Stimulated activated CD8-positive, alpha-beta memory T cell treated with anti-CD3 and anti-CD28 coated beads, Interleukin-15, amount 100 ng/mL, for 1 hour (primary cell): ENCODE measurements around the gene PTPRU.

Source experiments
- DNase-seq: peaks from one replicate; pipeline ENCODE4 v3.0.0-alpha.2; 2020; ENCODE audit warnings: low read depth

PTPRU gene

DNA sequence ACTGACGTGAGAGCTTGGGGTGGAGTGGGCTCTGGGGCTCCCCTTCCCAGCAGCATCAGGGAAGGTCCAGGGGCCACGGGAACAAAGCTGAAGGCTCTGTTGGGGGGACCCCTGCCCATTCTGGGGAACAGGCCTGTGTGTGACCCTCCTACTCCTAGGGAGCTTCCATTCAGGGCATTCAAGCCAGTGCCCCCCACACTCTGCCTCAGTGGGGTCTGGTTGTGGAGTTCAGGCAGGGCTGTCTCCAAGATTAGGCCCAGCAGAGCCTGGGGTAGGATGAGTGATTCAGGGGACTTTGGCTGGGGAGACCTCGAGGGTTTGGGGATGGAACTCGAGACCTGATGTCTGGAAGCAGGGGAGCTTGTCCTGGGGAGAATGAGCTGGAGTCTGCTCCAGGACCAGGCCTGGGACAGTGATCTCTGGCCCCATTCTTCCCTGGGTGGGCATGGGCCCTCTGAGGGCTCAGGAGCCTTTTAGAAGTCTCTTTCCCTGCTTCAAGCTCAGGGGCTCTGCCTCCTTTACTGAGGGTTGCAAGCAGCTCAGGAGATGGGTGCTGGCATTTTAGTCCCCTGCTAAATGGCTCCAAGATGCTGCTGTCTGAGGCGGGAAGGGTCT, 81.7 kb downstream of the PTPRU start:
- no peak for DNase-seq

DNA sequence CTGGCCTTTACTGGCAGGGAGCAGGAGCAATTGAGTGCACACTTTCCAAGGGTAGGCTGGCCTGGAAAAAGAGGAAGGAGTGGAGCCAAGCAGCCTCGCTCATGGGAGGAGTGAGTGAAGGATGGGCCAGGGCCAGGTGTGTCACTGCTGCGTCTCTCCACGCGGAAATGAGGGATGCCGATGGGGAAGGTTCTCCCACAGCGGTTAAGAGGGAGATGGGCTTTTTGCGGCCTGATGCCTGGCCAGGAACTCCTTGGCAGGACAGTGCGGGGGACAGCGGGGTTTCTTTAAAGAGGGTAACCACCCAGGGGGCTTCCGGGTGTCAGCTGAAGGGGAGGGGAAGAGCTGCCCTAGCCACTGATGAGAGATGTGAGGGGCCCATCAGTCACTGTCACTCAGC, 82.4 kb downstream of the PTPRU start:
- DNase-seq = no peak

DNA sequence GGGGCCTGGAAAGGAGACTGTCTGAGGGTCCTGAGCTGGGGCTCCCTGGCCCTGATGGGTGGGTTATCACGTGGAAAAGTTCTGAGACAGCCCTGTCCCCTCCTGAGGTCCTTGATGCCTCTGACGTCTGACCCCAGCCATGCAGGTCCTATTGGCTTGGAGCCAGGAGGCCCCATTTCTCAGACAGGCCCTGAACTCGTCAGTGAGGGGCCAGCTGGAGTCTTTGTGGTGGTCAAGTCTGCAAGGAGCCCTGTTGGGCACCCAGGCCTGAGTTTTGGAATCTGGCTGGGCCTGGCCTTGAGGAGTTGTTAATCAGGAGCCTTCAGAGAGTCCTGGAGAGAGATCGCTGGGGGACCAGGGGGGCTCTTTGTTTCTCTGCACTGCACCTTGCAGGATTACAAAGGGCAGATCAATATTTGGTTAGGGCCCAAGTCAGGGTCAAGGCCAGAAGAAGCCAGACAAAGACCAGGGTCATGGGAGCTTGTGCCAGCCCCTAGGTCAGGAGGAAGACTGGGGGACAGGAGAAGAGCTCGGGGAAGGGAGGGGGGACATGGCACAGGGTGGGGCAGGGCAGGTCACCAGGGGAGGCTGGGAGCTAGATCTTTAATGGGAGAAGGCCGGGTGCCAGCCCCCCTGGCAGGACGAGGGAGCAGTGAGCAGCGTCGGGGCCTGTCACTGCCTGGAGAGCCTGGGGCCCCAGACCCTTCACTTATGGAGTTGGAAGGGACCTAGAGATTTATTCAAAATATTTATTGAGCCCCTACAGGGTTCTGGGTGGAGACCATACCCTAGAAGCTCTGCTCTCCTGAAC, 83.2 kb downstream of the PTPRU start:
- DNase-seq = no peak

DNA sequence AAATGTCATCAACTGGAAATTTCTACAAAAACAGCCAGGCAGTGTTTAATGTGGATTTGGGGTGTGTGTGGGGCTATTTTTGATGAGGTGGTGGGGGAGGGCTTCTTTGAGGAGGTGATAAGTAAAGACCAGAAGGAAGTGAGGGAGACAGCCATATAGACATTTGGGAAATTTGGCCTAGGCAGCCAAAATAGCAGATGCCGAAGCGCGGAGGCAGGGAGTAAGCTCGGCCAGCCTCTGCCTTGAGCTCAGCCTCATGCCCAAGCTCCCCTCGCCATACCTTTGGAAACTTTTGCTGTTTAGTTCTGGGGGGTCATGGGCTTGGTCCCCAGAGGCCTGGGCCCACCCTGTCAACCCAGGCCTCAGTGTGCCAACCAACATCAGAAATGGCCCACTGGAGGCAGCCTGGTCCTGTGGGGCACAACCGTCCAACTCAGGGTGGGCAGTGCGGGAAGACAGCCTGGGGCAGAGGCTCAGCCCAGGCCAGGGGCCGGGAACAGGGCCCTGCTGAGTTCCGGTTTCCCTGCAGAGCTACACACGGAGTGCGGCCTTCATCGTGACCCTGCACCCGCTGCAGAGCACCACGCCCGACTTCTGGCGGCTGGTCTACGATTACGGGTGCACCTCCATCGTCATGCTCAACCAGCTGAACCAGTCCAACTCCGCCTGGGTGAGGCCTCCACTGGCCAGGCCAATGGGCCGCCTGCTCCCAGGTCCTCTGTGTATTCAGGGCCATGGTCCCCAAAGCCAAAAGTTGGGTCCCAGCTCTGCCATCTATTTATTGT, 84.0 kb downstream of the PTPRU start:
- no peak for DNase-seq

DNA sequence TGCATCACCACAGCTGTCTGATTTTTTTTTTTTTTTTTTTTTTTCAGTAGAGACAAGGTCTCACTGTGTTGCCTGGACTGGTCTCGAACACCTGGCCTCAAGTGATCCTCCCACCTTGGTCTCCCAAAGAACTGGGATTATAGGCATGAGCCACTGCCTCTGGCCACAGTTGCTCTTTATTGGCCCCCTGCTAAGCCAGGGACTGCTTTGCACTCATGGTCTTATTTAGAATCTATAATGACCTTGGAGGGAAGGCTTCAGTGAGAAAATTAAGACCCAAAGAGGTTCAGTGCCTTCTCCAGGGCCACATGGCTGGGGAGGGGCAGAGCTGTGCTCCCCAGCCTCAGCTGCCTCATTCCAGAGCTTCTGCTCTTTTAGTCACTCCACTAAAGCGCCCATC, 84.9 kb downstream of the PTPRU start:
- DNase-seq = no peak

DNA sequence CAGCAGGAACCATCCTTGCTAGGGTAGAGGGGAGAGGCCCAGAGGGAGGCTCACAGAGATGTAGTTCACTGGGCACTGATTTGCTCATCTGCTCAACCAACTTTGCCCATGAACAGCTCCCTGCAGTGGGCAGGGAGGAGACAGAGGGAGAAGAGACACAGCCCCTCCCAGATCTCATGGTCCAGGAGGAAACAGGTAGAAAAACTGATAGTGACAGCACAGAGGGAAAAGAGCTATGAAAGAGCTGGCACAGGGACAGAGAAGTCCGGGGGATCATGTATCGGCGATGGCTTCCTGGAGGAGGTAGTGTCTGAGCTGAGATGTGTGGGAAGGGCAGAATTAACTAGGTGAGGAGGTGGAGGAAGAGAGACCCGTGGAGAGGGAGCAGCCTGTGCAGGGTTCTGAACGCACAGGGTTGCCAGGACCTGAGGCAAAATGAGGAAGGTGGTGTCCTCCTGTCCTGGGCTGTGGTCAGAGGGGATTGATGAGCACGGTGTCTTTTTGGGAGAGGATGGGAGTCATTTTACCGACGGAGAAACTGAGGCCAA, 85.9 kb downstream of the PTPRU start:
- DNase-seq = no peak

DNA sequence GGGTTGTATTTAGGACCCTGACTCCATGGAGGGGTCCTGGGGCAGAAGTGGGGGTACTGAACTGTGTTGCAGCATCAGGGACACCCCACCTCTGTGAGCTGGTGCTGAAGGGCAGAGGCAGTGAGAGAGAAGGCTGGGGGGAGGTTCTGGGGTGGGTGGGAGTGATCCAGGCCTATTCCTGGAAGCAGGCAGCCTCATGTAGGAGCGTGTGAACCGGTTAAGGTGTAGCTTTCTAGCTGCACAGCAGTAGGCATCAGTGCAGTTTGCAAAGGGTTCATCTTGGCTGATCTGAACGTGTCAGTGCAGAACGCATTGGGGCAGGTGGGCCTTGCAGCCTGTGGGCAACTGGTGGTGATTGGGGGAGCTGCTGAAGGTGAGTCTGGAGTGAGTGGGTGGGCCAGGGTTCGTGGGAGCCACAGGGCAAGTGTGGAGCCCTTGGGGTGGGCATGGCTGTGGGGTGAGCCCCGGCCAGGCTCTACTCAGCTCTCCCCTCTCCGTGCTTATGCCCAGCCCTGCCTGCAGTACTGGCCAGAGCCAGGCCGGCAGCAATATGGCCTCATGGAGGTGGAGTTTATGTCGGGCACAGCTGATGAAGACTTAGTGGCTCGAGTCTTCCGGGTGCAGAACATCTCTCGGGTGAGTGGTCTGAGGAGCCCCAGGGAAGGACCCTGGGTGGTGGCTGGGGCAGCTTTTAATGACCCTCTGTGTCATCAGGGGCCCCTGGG, 86.7 kb downstream of the PTPRU start:
- no peak for DNase-seq

DNA sequence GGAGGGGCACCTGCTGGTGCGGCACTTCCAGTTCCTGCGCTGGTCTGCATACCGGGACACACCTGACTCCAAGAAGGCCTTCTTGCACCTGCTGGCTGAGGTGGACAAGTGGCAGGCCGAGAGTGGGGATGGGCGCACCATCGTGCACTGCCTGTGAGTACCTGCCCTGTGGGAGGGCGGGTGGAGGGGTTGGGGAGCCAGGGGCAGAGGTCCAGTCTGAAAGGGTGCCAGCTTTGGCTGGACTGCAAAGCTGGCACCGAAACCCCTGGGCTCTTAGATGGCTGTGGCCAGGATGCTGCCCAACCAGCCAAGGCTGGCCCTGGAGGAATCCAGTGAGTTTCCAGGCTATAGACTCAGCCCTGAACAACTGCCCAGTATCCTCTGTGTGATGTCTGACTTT, 87.3 kb downstream of the PTPRU start:
- no peak for DNase-seq

DNA sequence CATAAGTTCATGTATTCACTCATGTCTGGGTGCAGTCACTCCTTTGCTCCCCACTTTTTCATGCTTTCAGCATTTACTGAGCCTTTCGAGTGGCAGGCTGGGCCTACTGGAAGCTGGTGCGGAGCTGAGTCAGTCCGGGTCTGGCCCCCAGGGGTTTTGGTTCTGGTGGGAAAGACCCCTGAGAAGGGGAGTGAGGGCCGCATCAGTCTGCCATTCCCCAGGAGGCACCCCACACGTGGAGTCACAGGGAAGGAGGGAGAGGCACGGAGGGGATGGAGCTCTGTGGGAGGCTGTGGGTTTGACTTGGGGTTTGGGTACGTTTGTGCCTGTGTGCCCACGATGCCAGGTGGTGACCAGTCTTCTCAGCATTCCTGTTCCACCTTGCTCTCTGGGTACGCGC, 87.9 kb downstream of the PTPRU start:
- DNase-seq = no peak

DNA sequence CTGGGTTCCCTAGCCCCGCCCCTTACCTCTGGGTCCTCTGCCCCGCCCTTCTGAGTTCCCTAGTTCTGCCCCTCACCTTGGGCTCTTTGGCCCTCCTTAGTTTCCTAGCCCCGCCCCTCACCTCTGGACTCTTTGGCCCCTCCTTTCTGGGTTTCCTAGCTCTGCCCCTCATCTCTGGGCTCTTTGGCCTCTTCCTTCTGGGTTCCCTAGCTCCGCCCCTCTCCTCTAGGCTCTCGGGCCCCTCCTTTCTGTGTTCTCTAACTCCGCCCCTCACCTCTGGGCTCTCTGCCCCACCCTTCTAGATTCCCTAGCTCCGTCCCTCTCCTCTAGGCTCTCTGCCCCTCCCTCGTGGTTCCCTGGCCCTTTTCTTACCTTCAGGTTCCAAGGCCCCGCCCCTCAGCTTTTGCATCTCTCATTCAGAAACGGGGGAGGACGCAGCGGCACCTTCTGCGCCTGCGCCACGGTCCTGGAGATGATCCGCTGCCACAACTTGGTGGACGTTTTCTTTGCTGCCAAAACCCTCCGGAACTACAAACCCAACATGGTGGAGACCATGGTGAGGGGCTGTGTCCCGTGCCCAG, 88.5 kb downstream of the PTPRU start:
- DNase-seq = no peak

DNA sequence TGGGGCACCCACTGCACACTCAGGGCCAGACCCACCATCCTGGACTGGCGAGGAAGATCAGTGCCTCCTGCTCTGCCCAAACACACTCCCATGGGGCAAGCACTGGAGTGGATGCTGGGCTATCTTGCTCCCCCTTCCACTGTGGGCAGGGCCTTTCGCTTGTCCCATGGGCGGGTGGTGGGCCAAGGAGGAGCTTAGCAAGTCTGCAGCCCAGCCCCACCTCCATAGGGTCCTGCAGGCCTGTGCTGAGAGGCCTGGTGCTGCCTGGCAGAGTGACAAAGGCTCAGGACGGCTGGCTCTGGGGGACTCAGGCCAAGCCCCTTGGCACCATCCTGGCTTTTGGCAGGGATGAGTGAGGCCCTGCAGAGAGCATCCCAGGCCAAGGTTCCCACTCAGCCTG, 89.4 kb downstream of the PTPRU start:
- DNase-seq = no peak

DNA sequence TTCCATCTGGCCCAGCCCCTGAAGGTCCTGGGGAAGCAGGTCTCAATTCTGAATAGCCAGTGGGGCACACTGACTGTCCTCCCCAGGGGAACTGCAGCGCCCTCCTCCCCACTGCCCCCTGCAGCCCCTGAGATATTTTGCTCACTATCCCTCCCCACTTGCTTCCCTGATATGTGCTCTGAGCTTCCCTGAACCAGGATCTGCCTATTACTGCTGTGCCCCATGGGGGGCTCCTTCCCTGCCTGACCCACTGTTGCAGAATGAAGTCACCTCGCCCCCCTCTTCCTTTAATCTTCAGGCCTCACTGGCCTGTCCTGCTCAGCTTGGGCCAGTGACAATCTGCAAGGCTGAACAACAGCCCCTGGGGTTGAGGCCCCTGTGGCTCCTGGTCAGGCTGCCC, 89.8 kb downstream of the PTPRU start:
- no peak for DNase-seq

DNA sequence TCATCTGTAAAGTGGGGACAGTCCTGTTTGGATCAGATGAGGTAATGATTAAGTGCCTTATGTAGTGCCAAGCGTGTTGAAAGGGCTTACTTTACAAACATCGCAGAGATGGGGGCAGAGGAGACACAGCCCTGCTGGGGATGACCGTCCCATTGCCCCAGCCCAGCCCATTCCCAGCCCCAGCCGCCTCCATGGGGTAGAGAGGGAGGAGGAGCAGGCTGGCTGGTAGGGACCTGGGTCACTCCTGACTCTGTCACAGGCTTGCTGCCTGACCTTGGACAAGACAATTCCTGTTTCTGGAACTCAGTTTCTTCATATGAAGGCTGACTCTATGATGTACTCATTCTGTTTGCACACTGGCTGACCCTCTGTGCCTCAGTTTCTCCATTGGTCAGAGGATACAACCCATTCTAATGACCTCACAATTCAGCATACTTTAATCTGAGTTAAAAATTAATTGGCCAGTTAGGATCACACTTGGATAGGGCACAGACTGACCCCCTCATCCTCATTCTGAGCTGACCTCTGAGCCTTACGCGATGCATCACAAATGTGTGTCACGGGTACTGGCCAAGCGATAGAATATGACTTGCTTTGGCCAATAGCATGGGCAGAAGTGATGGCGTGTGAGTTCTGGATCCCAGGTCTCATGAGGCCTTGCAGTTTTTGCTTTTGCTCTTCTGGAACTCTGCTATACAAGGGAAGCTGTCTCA, 91.1 kb downstream of the PTPRU start:
- DNase-seq = no peak

DNA sequence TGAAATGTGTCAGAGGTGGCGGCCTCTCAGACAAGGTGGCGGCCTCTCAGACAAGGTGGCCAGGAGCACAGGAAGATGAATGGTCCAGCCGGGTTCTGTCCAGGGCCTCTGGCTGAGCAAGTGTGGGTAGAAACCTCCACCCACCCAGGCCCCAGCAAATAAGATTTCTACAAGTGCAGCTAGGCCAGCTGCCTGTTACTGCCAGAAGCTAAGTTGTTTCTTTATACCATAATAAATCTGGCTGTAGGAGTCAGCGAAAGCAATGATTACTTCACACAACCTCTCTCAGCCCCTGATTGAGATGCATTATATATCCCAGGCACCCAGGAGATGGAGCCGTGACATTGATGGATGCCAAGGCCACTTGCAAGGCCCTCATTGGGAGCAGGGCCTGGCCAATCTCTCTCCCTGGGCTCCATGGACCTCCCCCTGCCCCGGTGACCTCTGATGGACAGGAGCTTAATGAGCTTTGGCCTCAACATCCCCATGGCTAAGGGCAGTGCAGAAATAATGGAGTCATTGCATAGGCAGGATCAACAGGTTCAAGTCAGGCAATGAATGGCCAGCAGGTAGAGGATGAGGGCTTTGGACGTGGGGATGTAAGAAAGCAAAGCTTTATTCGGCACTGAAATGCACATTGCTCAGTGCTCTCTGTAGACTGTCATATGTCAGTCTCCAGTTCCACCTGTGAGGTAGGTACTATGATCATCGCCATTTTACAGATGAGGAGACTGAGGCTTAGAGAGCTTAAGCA, 92.9 kb downstream of the PTPRU start:
- no peak for DNase-seq

DNA sequence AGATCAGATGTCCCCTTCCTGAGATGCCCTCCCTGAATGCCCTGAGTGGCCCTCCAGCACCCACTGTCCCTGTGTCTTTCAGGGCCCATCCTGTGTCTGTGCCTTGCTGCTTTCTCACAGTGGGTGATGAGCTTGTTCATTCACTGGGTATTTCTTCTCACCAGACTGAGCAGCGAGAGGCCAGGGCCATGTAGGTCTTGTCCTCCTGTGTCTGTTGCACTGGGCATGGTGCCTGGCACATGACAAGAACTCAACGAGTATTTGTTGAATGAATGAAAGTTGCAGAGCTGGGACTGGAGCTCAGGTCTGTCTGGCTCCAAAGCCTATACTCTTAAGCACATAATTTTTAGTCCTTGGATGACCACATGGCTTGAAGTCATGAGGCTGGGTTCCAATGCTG, 93.8 kb downstream of the PTPRU start:
- DNase-seq = no peak

DNA sequence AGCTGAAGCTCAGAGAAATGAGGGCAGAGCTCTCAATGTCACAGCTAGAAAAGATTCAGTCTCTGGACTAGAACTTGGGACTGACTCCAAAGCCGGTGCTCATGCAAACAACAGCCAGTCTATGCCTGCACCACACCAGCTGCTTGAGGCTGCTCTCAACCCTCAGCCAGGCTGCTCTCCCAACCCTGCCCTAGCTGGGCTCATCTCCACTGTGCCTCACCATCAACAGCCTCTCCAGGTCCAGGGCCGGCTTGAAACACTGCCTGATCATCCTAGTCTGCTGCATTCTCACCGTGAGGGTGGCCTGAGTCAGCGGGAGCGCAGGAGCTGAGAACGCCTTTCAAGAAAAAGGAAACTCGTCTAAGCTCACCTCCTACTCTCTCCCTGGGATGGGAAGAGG, 94.5 kb downstream of the PTPRU start:
- DNase-seq = no peak

DNA sequence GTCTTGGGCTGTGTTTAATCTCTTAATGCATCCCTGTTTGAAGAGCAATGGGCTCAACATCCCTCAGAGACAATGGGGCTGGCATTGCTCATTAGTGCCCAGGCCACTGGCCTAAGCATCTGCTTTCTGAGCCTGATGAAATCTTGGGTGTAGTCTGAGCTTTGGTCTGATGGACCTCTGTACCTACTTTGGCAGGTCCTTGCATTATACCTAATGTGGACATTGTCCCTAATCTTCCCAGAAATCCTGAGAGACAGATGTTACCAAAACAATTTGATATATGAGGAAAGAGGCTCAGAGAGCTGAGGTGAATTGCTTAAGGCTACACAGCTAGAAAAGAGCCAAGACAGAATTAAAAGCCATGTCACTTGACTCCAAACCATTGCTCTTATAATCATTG, 95.0 kb downstream of the PTPRU start:
- DNase-seq = no peak

DNA sequence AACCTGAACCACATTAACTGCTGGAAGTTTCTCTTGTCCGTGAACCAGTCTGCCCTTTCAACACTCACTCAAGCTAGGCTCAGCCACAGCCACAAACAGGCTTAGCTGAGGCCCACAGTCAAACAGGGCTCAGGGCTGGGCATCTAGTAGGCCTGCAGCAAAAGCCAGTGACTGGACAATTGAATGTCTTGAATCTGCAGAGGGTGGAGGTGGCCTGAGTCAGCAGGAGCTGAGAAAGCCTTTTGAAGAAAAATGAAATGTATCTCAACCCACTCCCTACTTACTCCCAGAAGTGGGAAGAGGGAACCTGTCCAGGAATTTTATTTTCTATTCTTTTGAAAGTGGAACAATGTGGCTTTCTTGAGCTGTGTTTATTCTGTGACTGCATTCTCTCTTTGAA, 95.4 kb downstream of the PTPRU start:
- DNase-seq = no peak

DNA sequence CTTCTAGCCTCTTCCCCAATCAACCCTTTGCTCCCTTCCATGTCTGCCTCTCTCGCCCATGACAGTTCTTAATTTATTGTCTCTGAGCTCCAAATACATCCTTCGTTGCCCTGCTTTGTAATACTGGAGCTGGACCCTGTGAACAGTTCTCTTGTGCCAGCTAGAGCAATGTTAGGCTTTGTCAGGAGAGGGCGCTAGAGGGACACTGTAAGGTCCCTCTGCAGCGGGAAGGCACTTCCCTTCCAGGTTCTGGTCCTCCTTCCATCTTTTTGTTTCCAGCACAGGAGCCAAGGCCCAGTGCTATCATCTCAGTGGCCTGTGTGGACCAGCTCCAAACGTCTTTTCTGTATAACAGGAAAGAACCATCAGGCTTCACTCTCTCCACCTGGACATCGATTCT, 95.9 kb downstream of the PTPRU start:
- no peak for DNase-seq

DNA sequence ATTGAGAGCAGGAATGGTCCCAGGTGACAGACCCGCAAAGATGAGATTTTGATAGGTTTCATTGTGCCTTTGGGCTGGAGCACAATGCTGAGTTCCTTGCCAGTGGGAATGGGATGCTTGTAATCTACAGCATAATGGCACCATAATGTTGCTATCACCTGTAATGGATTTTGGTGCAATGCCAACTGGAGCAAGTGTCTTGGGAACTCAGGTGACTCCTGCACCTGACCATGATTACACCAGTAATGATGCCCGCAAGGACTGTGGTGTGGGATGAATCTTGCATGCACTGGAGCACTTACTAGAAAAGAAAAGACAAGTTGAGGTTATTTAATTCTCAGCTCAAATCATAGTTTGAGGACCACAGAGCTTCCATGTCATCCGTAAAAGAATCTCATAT, 96.7 kb downstream of the PTPRU start:
- DNase-seq = no peak

DNA sequence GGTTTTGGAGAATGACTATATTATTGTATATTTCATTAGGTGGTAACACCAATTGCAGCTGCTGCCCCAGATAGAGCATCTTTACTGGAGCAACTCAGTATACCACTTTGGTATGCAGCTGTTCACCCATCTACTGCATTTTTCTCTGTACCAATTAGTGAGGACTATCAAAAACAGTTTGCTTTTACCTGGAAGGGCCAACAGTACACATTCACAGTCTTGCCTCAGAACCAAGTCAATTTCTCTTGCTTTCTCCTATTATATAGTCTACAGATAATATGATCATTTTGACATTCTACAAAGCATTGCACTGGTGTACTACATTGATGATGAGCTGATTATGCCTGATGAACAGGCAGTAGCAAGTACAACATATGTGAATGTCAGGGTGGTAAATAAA, 99.3 kb downstream of the PTPRU start:
- DNase-seq = no peak
